ENCODE results near the gene HOXD13.

HOXD13 gene

GRCh38 chr2:176092270-176093144 is at the start of gene HOXD13:
Gene HOXD13, plus strand, starts transcription at chr2:176092721. Its CDS starts 170 bp downstream, at chr2:176092891.
- DNase-seq (ENCODE audit: low read depth in 2 of 2) = no peak

DNA sequence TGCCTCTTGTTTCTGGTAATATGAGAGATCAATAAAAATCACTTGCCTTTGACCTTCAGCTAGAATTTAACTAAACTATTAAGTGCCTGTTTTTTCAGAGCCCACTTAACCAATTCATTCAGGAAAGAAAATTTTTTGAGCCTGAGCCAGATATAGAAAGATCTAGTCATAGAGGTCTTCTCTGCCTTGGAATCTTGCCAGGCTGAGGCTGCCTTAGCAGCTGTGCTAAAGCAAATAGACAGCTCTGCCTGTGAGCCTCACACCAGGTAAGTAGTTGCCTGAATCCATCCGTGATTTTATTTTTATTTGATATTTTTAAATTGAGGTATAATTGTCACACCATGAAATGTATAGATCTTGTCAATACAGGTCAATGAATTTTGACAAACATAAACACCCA is 36.1 kb upstream of the HOXD13 start:
- no peak for DNase-seq (ENCODE audit: low read depth in 2 of 2)

DNA sequence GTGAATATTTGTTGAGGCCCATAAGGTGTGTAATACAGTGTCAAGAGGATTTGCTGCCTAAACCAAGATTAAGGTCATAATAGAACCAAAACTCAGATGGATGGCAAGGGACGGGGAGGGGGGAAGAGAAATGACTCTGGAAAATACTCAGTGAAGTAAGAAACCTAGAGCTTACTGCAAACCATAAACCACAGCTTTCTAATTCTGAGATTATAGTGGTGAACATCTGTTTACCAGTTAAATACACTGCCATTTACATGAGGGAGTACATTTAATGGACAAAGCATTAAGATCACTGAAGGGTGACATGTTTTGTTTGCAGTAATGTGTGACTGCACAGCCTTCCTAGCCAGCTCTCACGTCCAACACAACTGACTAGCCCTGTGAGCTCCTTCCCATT is 28.6 kb upstream of the HOXD13 start:
- DNase-seq (ENCODE audit: low read depth in 2 of 2) = no peak

DNA sequence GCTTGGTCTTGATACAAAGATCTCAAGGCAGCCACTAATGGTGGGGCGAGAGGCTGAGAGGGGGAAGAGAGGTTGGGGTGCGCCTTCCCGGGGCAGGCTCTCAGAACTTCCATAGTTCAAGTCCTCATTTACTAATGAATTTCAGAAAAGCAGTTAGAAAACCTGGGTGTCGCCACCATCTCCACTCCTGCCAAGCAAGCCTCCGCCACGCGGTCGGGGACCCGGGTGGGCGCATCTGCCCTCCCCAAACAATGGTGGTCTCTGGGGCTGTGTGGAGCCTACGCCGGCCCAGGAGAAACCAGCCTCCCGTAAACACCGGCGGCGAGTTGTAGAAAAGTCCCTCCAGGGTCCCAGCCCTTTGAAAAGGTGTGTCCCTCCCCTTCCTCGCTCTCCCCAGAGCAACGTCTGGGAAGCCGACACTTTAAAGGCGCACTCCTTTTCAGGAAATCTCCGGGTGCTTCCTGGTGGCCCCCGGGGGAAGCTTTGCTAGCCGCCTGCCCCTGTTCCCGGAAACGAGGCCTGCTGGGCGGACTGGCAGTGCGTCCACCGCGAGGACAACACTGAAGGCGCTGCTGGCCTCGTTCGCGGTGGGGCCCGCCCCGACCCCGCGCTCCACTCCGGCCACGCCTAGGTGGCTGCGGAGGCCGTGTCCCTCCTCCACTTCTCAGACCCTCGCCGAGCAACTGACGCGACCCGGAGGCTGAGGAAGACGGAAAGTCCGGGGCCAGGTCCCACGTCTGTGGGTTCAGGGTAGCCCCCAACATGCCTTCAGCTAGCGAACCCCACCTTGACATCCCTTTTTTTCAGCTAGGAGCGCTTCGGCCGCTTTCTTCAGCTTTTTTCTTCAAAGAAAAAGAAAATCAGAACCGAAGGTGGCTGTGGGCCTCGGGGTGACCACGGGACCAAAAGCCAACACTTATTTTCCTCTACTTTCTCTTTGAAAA is 25.6 kb upstream of the HOXD13 start:
- no peak for DNase-seq (ENCODE audit: low read depth in 2 of 2)

- no peak for DNase-seq (ENCODE audit: low read depth in 2 of 2)
These were observed 24.7 kb upstream of the HOXD13 start for GRCh38 chr2:176067589-176068418.

- no peak for DNase-seq (ENCODE audit: low read depth in 2 of 2)
These were observed 24.1 kb upstream of the HOXD13 start for GRCh38 chr2:176068419-176068832.

DNA sequence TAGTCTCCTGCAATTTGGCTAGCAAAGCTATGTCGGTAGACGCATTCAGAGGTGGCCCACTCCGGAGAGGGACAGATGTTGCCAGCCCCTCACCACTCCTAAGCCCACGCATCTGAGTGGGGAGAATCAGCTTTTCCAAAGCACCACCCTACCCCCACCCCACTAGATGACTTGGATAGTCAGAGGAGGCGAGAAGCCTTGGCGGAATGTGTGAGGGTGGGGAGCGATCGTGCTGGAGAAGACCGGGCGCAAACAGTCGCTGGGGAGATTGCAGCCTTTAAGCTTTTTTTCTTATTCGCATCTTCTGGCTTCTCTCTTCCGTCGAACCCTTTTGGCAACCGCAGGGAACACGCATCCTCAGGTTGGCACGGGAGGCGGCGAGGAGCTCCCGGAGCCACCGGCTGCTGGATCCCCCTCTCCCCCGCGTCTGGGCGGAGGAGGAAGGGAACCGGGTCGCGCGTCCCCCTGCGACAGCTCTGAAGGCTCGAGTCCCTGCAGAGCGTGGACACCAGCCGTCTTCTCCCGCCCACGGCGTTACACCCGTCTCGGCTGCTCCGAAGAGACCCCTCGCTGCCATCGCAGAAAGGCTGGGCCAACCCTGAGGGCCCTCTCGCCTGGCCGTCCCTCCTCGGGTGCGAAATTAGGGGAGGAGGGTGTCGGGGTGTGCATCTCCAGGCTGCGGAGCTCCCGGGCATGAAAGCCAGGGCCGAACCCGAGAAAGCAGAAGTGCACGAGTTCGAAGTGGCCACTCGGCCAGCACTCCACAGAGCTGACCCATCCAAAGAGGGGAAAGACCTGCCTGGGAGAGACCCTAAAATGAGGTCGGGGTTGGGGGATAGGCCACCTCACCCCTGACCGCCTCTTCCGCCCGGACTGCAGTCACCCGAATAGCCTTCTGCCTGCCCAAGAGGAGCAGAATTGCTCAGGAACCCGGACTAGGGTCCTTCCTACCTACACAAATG is 20.9 kb upstream of the HOXD13 start:
- no peak for DNase-seq (ENCODE audit: low read depth in 2 of 2)

- DNase-seq (ENCODE audit: low read depth in 2 of 2) = no peak
These were observed 20.2 kb upstream of the HOXD13 start for GRCh38 chr2:176072292-176072669.

DNA sequence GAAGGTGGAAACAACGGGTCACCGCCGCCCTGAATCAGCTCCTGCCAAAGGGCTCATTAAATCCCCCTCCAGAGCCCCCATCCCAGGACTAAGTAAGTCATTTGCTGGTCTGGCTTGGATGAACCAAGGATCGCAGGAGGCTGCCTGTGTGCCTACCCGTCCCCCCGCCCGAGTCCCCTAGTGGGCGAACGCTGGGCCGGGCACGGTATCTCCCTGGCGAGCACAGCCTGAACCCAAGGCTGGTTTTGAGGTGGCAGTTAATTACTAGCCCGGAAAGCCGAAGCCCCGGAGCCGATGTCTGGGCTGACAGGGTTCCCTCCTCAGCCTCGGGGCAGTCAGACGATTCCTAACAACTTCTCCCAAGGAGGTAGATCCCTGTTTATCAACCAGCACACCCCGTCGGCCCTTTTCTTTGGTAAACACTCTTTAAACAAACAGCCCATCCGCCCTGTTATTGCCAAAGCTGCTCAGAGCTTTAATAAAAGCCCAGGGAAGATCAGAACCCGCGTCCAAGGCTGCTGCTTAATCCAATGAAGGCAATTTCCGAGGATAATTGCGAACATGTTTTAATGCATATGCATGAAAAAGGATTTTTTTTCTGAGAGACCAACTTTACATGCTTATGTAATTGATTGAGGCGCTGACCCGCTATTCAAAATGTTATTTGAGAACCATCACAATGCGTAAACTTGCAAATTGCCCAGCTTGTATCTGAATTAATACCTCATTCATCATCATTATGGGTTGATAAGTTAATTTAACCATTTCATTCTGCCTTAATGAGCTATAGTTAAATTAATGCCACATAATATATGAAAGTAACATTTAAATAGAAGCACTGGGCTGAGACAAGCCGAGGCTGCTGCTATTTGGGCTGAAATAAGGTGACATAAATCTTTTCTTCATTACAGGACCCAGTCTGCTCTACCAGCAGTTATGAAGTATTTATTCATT is 19.3 kb upstream of the HOXD13 start:
- no peak for DNase-seq (ENCODE audit: low read depth in 2 of 2)

DNA sequence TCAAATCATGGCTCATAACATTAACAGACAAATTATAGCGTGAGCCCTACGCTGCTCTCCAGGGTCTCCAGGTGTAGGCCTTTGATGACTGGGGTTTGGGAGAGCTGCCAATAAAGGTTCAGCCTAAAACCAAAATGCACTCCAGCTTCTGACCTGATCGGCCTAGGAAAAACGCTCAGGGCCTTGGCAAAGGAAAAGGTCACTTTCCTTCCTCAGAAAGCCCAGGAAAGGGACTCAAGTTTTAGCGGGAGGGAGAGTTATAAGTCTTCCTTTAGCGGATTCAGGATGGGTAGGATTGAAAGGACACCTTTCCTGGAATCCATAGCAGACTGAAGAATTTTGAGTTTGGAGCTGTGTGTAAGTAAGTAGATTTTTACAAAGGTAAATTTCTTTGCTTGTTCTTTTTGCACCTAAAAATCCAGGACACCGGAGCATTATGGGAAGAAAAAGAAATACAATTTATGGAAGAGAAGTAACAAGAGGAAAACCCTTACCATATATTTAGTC is 17.5 kb upstream of the HOXD13 start:
- no peak for DNase-seq (ENCODE audit: low read depth in 2 of 2)

DNA sequence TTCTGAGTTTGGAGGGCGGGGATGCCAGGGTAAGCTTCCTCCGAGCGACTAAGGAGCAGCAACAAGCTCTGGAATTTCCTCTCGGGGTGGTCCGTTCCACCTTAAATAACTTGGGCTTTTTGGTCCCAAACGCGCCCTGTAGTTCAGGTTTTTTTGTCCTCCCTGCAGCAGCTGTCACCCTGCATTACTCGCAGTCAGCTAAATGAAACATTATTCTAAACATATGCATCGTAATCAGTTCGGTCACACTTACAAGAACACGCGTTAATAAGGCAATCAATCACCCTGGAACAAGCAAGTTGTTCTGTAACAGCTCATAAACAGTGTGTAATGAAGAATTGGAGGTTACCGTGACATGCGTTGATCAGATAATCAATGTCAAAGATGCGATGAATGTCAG is 17.0 kb upstream of the HOXD13 start:
- no peak for DNase-seq (ENCODE audit: low read depth in 2 of 2)

GRCh38 chr2:176076063-176076462 is 16.5 kb upstream of the HOXD13 start:
- DNase-seq (ENCODE audit: low read depth in 2 of 2) = no peak

DNA sequence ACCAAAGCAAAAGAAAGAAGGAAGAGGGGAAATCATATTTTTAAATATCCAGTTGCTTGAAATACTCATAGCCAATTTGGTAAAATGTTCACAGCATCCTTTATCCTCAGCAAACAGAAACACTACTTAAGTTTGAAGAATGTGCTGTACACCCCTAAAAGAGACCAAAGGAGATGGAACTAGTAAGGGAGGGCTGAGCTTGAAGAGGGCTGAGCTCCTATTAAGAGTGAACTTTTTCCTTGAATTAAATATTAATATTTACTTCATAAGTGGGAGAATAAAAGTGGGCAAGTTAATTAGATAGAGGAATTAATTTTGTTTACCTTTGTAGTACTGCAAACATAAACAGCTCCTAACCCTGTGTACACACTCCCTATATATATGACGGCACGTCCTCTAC is 15.7 kb upstream of the HOXD13 start:
- no peak for DNase-seq (ENCODE audit: low read depth in 2 of 2)

- no peak for DNase-seq (ENCODE audit: low read depth in 2 of 2)
These were observed 13.8 kb upstream of the HOXD13 start for GRCh38 chr2:176078541-176079284.

DNA sequence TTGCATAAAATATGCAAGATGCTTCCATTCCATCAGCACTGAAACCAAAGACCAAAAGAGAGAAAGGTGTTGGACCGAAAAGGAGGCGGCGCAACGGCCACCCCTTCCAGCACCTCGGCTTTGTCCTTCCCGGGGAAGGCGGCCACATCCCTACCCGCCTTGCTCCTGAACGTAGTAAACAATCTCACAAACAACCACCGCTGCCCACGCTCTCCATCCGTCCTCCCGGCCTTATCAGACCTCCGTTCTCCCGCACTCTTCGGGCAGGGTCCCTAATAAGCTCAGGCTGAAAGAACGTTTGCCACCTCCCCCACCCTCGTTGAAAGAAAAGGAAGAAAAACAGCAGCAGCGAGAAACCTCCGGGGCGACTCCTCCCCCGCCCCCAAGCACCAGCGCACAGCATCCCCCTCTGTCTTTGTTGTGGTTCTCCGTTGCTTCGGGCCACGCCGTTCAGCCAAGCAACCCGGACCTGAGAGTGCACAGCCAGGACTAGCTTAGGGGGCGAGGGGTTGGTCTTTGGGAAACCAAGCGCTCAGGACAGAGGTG is 13.2 kb upstream of the HOXD13 start:
- no peak for DNase-seq (ENCODE audit: low read depth in 2 of 2)

- no peak for DNase-seq (ENCODE audit: low read depth in 2 of 2)
These were observed 12.5 kb upstream of the HOXD13 start for GRCh38 chr2:176079831-176080539.

- DNase-seq (ENCODE audit: low read depth in 2 of 2) = no peak
These were observed 11.8 kb upstream of the HOXD13 start for GRCh38 chr2:176080540-176081375.

Measured in stimulated activated CD8-positive, alpha-beta memory T cell treated with anti-CD3 and anti-CD28 coated beads, Interleukin-7, amount 100 ng/mL, for 4 hours (primary cell).